Measurements from ENCODE around the gene MFSD6L. TPM values are rescaled to one million over a fixed set of nuclear protein-coding genes. Genes with fewer than 3 reads are reported as not detected.

Gene MFSD6L
- total RNA-seq, 1 donor from 2014 or later, result not detected

GRCh38 chr17:8755590-8756255 lies 43.4 kb downstream of the MFSD6L start:
- no peak for ATAC-seq
- no peak for DNase-seq
- intact Hi-C loops (cut with micrococcal nuclease), result no loop called here

- no peak for DNase-seq
- ATAC-seq, result no peak
- intact Hi-C loops (cut with micrococcal nuclease), result no loop called here
These were observed 44.3 kb downstream of the MFSD6L start for GRCh38 chr17:8754890-8755289.

GRCh38 chr17:8753976-8754440 lies 45.2 kb downstream of the MFSD6L start:
- no peak for ATAC-seq
- DNase-seq, result no peak
- intact Hi-C loops (cut with micrococcal nuclease), result no loop called here

- intact Hi-C loops (cut with micrococcal nuclease), result no loop called here
- ATAC-seq, result no peak
- DNase-seq, result no peak
These were observed 45.8 kb downstream of the MFSD6L start for GRCh38 chr17:8753136-8753975.

GRCh38 chr17:8749616-8750015 lies 49.5 kb downstream of the MFSD6L start:
- ATAC-seq, result no peak
- no peak for DNase-seq
- intact Hi-C loops (cut with micrococcal nuclease), result loop anchor here (5.0 kb wide), 1 partner anchor 167 kb away; no protein-coding TSS in a partner anchor

- ATAC-seq (no peak), DNase-seq (no peak)
- intact Hi-C loops (cut with micrococcal nuclease), result loop anchor here (5.0 kb wide), 1 partner anchor 165 kb away; no protein-coding TSS in a partner anchor
These were observed 51.4 kb downstream of the MFSD6L start for GRCh38 chr17:8747742-8748141.

Other genes starting within 250 kb of the MFSD6L start
- 36.6 TPM for gene MYH10, start 168.6 kb downstream of the MFSD6L start, total RNA-seq
- not detected for gene CCDC42, start 54.5 kb downstream of the MFSD6L start, total RNA-seq
- not detected for gene SPDYE4, start 40.8 kb downstream of the MFSD6L start, total RNA-seq
- 1.4 TPM for gene PIK3R6, start 68.3 kb upstream of the MFSD6L start, total RNA-seq
- gene PIK3R5, start 166.3 kb upstream of the MFSD6L start, total RNA-seq, result 2.5 TPM
- 28.4 TPM for gene NTN1, start 222.1 kb upstream of the MFSD6L start, total RNA-seq

All from left ventricle myocardium superior (tissue), 1 donor.